Activated naive CD4-positive, alpha-beta T cell (primary cell): ENCODE results near the gene AUNIP.
A peak's percentile ranks its signal among the peaks of the same experiment; 100 is the strongest.

Source experiments
- DNase-seq, 4 experiments: peaks; one replicate each; lab custom pipeline; 2025; lab: John Stamatoyannopoulos, UW

The AUNIP gene

GRCh38 chr1:25828491-25828890 is 30.8 kb downstream of the AUNIP start:
- no peak for DNase-seq

GRCh38 chr1:25826571-25826970 is 32.7 kb downstream of the AUNIP start:
- no peak for DNase-seq

GRCh38 chr1:25825605-25826004 is 33.7 kb downstream of the AUNIP start:
- DNase-seq: no peak

- no peak for DNase-seq
Observed at GRCh38 chr1:25821630-25822091, 37.6 kb downstream of the AUNIP start.

GRCh38 chr1:25821112-25821476 is 38.2 kb downstream of the AUNIP start:
- no peak for DNase-seq

GRCh38 chr1:25820247-25821111 is 38.8 kb downstream of the AUNIP start:
- DNase-seq: peak in 2 of 4 experiments; percentile 35 to 60

- peak; percentile 74 to 94 (median 85) for DNase-seq
Observed at GRCh38 chr1:25819491-25820246, 39.6 kb downstream of the AUNIP start, which contains the start of gene MTFR1L. TSS of gene MTFR1L (plus strand) at chr1:25819954. CDS start at chr1:25823105, 3,151 bp downstream.

GRCh38 chr1:25818569-25818968 is 40.7 kb downstream of the AUNIP start:
- DNase-seq: no peak

GRCh38 chr1:25817840-25818501 is 41.3 kb downstream of the AUNIP start:
- DNase-seq: no peak

GRCh38 chr1:25816112-25816718 is 43.0 kb downstream of the AUNIP start:
- DNase-seq: no peak

GRCh38 chr1:25815208-25816111 is 43.8 kb downstream of the AUNIP start:
- DNase-seq: no peak

GRCh38 chr1:25814549-25815087 is 44.6 kb downstream of the AUNIP start:
- DNase-seq: no peak

- DNase-seq: no peak
Observed at GRCh38 chr1:25813734-25814471, 45.4 kb downstream of the AUNIP start.

- DNase-seq: no peak
Observed at GRCh38 chr1:25813071-25813733, 46.1 kb downstream of the AUNIP start.

- DNase-seq: no peak
Observed at GRCh38 chr1:25811384-25812082, 47.7 kb downstream of the AUNIP start.

GRCh38 chr1:25810341-25811299 is 48.6 kb downstream of the AUNIP start:
- peak; percentile 73 to 80 (median 76) for DNase-seq

GRCh38 chr1:25809929-25810328 is 49.3 kb downstream of the AUNIP start:
- DNase-seq: no peak
